AG04449 (cell line): Measurements from ENCODE around the gene PDIA2.

Experiments used
- CTCF ChIA-PET: fragments of 350-600 bp; formaldehyde crosslinking; extraction: SDS; loops from one replicate; lab custom pipeline; 2021; ENCODE audit warnings: antibody characterized with exemption; lab: Yijun Ruan, JAX
- POLR2A ChIA-PET: fragments of 400-600, 350-600 bp; formaldehyde crosslinking; extraction: SDS; loops from one replicate; lab custom pipeline; 2020; ENCODE audit warnings: antibody characterized with exemption, inconsistent platforms; lab: Yijun Ruan, JAX
- DNase-seq: peaks from one replicate; pipeline ENCODE4 v3.0.0-alpha.2; 2010; ENCODE audit warnings: low read depth, low spot score
- H3K4me3 ChIP-seq: 2 replicates; pipeline ENCODE4 v1.5.1; 2011; ENCODE audit warnings: low read depth, mild to moderate bottlenecking, control low read depth, low read length
- TF ChIP-seq, protein P1 (sequence below): IDR thresholded peaks from one replicate; pipeline ENCODE4 v1.5.1; 2011; ENCODE audit warnings: mild to moderate bottlenecking, moderate library complexity, low read length, control low read depth, inconsistent platforms; ENCODE audit not compliant: insufficient read depth; ENCODE audit errors: missing control alignments

PDIA2 gene

DNA sequence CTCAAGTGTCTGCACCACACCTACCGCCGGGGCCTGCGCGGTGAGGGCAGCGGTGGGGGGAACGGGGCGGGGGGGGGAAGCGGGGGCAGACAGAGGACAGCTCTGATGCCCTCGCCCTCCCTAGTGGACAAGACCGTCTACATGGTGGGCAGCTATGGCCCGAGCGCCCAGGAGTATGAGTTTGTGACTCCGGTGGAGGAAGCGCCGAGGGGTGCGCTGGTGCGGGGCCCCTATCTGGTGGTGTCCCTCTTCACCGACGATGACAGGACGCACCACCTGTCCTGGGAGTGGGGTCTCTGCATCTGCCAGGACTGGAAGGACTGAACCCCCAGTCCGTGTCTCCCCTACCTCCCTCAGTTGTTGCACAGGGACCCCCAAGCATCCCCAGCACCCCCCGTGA is 473 bp upstream of the PDIA2 start:
- ChIA-PET CTCF (no interaction called here), POLR2A (no interaction called here)
- H3K4me3 ChIP-seq, result no peak overlapping the region
- TF ChIP-seq, protein P1, sequence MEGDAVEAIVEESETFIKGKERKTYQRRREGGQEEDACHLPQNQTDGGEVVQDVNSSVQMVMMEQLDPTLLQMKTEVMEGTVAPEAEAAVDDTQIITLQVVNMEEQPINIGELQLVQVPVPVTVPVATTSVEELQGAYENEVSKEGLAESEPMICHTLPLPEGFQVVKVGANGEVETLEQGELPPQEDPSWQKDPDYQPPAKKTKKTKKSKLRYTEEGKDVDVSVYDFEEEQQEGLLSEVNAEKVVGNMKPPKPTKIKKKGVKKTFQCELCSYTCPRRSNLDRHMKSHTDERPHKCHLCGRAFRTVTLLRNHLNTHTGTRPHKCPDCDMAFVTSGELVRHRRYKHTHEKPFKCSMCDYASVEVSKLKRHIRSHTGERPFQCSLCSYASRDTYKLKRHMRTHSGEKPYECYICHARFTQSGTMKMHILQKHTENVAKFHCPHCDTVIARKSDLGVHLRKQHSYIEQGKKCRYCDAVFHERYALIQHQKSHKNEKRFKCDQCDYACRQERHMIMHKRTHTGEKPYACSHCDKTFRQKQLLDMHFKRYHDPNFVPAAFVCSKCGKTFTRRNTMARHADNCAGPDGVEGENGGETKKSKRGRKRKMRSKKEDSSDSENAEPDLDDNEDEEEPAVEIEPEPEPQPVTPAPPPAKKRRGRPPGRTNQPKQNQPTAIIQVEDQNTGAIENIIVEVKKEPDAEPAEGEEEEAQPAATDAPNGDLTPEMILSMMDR, result no peak
- DNase-seq, result no peak

DNA sequence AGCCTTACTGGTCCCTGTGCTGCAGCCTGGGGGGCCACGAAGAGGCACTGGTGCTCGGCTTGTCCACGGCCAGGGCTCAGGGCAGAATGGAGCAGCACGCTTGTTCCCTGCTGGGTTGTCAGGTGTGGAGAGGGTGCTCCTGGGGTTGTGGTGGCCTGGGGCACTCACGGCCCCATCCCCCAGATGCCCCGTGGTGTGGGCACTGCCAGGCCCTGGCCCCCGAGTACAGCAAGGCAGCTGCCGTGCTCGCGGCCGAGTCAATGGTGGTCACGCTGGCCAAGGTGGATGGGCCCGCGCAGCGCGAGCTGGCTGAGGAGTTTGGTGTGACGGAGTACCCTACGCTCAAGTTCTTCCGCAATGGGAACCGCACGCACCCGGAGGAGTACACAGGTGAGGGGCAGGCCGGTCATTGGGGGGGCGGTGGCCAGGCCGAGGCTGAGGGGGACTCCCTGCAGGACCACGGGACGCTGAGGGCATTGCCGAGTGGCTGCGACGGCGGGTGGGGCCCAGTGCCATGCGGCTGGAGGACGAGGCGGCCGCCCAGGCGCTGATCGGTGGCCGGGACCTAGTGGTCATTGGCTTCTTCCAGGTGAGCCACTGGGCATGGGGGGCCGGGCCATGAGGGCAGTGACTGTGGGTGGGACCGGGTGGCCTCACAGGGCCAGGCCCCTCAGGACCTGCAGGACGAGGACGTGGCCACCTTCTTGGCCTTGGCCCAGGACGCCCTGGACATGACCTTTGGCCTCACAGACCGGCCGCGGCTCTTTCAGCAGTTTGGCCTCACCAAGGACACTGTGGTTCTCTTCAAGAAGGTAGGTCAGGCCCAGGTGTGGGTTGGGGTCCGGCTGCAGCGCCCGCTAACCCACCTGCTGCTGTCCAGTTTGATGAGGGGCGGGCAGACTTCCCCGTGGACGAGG is 1.5 kb downstream of the PDIA2 start:
- no peak for DNase-seq
- H3K4me3 ChIP-seq, result no peak overlapping the region
- CTCF ChIA-PET, result no interaction called here
- POLR2A ChIA-PET, result no interaction called here
- TF ChIP-seq, protein P1, result no peak

DNA sequence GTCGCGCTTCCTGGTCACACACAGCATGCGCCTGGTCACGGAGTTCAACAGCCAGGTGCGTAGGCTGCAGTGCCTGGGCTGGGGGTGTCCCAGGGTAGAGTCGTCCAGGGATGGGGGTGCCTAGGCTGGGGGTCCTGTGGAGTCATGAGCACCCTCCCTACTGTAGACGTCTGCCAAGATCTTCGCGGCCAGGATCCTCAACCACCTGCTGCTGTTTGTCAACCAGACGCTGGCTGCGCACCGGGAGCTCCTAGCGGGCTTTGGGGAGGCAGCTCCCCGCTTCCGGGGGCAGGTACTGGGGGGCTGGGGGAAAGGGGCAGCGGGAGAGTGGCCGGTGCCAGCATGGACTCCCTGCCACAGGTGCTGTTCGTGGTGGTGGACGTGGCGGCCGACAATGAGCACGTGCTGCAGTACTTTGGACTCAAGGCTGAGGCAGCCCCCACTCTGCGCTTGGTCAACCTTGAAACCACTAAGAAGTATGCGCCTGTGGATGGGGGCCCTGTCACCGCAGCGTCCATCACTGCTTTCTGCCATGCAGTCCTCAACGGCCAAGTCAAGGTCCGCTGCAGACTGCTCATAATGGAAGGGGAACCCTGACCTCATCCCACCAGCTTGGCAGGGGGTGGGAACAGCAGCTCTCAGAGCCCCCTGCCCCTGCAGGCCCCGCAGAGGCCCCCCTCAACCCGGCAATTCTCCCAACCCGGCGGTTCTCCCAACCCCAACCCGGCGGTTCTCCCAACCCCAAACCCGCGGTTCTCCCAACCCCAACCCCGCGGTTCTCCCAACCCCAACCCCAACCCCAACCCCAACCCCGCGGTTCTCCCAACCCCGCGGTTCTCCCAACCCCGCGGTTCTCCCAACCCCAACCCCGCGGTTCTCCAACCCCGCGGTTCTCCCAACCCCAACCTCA is 2.4 kb downstream of the PDIA2 start:
- CTCF ChIA-PET, result no interaction called here
- DNase-seq, result no peak
- POLR2A ChIA-PET, result no interaction called here
- TF ChIP-seq, protein P1, result no peak
- H3K4me3 ChIP-seq, result no peak overlapping the region

DNA sequence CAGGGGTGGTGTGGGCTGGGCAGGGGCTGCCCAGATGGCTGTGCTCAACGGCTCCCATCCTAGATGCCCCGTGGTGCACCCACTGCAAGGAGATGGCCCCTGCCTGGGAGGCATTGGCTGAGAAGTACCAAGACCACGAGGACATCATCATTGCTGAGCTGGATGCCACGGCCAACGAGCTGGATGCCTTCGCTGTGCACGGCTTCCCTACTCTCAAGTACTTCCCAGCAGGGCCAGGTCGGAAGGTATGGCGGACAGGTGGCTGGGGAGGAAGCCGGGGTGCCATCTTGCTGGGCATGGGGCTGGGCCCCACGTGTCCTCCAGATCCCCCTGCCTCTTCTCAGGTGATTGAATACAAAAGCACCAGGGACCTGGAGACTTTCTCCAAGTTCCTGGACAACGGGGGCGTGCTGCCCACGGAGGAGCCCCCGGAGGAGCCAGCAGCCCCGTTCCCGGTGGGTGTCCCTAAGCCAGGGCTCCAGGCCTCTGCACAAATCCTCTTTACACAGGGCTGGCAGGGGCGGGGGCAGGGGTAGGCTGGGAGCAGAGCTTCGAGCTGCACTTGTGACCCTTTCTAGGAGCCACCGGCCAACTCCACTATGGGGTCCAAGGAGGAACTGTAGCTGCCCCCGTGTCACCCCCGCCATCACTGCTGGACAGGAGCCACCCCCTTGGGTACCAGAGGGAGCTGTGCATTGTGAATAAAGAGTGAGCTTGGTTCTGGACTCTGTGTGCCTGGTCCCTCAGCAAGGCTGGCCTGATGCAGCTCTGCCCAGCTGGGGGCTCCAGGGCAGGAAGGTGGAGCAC is 3.7 kb downstream of the PDIA2 start:
- DNase-seq, result no peak
- H3K4me3 ChIP-seq, result no peak overlapping the region
- TF ChIP-seq, protein P1, result no peak
- ChIA-PET POLR2A (no interaction called here), CTCF (no interaction called here)

DNA sequence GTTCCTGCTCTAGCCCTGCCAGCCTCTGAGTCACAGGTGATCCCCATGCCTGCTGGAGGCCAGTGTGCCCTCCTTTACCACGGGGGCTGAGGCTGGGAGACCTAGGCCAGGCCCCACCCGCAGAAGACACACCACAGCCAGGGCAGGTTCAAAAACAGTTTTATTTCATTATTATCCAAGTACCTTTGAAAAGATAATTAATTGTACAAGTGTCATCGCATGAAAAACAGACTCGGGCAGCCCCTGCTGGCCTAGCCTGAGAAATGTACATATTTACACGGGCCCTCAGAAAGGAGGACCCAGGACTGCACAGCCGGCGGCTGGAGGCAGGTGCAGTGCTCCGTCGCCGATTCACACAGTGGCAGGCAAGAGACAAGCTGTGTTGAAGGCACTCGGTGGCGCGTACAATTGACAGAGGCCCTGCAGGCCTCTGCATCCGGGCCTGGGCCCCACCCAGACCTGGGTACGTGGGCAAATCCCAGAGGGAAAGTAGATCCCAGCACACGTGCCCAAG is 4.4 kb downstream of the PDIA2 start:
- TF ChIP-seq, protein P1, result no peak
- no peak for DNase-seq
- CTCF ChIA-PET, result no interaction called here
- H3K4me3 ChIP-seq, result no peak overlapping the region
- POLR2A ChIA-PET, result no interaction called here
